Muscle of back (tissue), 11 donors: ENCODE data around the gene LEKR1. TPM values are rescaled to one million over a fixed set of nuclear protein-coding genes. Genes with fewer than 3 reads are reported as not detected.

ENCODE experiments used
- DNase-seq, 3 donors: peaks; one replicate each; pipeline versions ENCODE4 v3.0.0 to v3.0.0-alpha.2; 2013
- polyA plus RNA-seq, 10 donors: library from polyadenylated mRNA; unstranded; fragments of 120-200 nt; gene quantifications; one replicate each; pipeline ENCODE4 v1.2.1, GENCODE V29; 2013; ENCODE audit not compliant: insufficient read length in 10 of 10

The LEKR1 gene
- polyA plus RNA-seq, 10 donors, result 0.18 to 1.2 (median 0.56) TPM

DNA sequence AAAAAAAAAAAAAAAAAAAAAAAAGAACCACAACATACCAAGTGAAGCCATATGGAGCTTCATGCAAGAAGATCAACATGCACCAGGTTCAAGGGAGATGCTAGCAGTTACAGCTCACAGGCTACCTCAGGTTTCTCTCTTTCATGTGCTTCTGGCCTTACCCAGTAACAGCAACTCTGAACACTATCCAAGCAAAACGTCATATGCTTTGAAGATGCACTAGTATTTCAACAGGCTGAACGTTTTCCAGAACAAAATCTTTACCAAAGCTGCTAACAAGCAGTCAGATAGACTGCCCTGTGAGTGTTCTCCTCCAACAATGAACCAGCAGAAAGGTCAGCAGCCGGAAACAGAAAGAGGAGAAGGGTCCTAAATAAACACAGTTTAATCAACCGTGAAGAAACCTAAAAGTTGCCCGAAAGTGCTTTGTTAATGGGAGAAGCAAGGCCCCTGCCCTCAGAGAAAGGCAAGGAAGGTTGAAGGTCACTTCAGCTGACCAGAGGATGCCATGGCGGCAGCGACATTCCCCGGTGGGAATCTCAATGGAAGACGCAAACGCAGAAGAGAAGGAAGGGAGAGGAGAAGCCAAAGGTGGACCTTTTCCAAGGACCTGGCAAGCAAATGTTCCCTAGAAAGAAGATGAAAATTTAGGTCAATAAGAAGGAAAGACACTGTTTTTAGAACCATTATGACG lies 253.7 kb downstream of the LEKR1 start:
- DNase-seq, result no peak

GRCh38 chr3:157081626-157082210 lies 255.6 kb downstream of the LEKR1 start:
- DNase-seq, result peak; percentile 83 to 91 (median 85)

- peak in 1 of 3 donors; percentile 48 for DNase-seq
Observed at GRCh38 chr3:157082305-157082982, 256.3 kb downstream of the LEKR1 start.

GRCh38 chr3:157083824-157084223 lies 257.7 kb downstream of the LEKR1 start:
- DNase-seq, result no peak

DNA sequence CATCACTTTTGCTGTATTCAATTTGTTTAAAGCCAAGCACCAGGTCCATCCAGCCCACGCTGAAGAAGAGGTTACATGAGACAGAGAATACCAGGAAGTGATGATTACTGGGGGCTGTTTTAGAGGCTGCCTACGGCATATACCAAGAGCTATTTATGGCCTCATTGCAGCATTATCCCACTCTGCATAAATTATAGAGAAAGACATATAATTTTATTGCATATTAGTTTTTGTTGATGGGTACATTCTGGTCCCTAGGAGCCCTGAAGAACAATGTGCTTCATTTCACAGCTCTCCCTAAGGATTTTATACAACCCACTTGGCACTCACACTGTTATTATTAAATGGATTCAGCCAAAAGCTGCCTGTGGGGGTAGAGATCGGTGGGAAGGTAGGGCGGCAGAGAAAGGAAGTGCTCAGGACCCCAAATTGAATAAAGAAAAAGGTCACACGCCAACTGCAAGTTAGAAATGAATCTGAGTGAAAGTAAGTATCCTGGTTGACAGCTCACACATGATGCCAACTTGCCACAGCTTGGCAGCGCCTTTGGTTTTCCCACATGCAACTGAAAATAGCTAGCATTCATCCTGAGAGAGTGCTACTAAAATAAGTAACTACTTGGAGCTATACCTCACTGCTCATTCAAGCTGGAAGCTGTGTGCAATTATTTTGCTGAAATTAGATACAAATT lies 260.1 kb downstream of the LEKR1 start:
- DNase-seq, result no peak

DNA sequence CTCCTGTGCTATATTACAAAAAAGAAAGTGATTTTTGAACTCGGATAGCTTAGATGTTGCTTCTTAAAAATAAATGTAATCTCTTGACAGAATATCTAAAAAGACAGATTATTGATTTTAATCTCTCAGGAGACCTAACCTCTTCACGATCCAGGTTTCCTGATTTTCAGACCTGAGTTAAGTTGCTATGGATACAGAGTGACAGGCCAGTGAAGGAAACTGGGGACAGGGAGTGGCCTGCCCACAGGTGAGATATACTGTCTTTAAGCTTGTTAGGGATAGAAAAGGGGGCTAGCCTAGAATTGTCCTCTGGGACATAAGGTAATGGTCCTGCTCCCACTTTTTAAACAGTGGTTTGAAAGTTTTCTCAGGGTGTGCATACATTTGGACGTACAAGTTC lies 260.6 kb downstream of the LEKR1 start:
- DNase-seq, result no peak

DNA sequence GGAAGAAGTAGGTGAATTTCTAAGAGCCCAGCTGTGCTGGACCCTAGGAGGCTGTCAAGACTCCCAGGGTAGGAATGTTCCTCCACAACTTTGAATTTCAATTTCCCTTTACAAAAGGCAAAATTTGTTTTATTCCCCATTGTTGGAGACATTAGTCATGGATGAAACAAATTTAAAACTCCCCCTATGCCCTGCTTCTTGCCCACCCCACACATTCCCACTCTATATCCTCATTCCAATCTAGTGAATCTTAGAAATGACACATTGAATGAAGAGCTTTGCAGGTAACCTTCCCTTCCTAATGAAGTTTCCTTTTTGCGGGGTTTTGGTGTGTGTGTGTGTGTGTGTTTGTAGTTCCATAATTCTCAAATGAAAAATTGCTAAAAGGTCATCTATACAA lies 261.2 kb downstream of the LEKR1 start:
- DNase-seq, result no peak

DNA sequence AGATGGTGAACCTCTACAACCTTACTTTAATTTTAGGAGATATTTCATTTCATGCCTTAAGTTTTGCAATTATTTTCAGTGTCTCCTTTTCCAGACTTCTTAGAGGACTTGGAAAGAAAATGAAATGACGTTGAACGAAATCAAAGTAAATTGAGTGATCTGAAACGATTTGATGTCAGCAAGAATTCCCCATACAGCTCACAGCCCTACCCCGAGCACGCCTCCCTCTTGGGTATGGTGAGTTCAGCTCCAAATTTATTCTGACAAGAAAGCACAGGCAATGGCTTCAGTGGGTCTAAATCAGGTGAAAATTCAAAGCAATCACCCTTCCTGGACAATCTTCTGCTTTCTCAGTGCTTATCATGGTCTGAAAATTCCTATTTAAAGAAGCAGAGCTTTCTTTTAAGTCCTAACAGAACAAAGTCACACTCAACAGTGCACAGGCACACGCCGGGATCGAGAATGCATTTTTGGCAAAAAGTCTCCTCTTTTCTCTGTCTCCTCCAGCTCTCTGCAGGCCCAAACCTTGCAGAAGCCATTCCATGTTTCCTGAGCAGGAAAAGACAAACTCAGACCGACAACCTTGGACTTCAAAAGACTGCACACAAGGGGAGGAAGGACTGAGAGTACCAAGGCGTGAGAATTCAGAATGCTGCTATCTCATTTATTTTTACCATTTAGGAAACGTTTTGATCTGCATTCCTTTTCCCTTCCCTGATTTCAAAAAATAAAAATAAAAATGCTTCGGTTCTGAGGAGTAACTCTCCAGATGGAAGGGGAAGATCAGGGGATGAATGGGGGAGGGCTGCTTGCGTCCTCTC lies 261.8 kb downstream of the LEKR1 start:
- DNase-seq, result peak in 1 of 3 donors; percentile 54

DNA sequence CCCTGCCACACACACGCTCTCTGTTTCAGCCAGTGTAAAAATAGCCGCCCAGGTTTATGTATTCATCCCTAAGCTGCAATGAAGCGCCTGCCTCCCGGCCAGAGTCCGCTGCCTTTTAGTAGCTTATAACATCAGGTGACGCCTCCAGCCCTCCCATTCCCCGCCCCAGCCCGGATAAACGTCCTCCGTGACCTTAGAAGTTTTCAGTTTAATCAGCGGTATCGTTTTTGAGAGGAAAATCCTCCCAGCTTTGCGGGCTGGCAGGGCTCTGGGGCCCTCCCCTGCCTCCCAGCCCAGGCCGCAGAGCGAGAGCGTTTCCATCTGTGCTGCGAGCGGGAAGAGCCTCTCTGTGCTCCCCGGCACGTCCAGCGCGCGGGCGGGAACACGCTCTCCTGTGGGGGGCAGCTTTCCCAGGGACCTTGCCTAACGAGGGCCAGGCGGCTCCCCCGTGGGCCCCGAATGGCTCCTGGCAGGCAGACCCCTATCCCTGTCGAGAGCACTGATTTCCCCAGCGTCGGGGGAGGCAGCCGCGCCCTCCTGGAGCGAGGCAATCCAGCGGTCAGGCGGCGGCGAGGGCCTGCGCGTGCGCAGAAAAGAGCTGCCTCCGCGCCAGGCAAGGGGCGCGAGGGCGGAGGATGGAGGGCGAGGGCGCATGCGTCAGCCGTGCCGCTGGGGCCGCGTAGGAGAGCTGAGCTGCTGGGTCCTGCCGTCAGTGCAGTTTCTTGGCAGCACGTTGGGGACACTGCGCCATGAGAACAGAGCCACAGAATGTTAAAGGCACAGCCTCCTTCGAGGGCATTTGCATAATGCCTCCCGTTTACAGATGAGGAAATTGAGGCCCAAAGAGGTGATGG lies 262.7 kb downstream of the LEKR1 start:
- peak; percentile 95 to 99 (median 98) for DNase-seq

DNA sequence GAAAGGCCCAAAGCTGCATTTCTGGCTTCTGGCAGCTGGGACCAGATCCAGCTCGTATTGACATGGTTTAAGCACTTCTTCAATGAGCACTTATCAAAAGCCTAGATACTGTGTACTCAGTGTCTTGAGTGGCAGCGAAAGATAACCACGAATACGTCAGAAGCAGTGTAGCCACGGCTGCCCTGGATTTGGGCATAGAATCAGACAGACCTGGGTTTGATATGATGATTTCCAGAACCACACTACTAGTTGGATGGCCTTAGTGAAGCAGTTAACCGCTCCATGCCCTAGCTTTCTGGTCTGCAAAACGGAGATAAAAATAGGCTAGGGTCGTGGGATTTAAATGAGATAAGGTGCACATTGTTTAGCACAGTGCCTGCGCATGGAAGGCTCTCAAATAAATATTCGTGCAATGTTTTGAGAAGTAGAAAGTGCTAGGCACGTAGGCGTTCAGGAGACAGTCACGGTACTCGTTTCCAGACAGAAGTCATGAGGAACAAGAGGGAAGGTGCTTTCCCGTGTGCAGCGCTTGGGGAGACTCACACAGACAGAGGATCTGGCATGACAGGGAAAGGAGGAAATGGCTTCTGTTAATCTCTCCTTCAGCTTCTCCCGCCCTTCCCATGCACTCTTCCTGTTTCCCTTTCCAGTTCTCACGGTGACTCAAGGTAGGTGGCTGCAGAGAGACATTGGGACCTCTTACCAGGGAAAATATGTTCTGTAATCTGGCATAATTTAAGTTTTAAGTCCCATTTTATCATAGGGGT lies 263.5 kb downstream of the LEKR1 start:
- peak in 2 of 3 donors; percentile 27 to 40 for DNase-seq

GRCh38 chr3:157091083-157091833 lies 265.1 kb downstream of the LEKR1 start:
- DNase-seq, result no peak

DNA sequence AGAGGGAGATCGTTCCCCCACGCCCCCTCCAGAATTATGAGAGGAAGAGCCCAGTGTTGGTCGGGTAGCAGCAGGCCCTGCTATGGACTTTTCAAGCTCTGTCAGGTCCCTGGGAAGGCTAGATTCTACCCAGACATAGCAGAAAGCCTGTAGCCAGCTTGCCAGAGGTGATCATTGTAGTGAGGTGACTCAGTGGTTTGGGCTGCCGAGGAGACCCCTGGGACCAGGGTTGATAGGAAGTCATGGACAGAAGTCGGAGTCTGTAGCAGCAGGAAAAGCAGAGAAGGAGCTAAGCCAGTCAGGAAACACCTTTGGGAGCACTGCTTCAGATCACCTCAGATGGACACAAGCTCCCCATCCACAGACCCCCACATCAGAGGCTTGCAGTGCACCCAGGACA lies 266.1 kb downstream of the LEKR1 start:
- DNase-seq, result no peak

GRCh38 chr3:157093096-157093495 lies 266.9 kb downstream of the LEKR1 start:
- no peak for DNase-seq

- no peak for DNase-seq
Observed at GRCh38 chr3:157094301-157094700, 268.1 kb downstream of the LEKR1 start.

DNA sequence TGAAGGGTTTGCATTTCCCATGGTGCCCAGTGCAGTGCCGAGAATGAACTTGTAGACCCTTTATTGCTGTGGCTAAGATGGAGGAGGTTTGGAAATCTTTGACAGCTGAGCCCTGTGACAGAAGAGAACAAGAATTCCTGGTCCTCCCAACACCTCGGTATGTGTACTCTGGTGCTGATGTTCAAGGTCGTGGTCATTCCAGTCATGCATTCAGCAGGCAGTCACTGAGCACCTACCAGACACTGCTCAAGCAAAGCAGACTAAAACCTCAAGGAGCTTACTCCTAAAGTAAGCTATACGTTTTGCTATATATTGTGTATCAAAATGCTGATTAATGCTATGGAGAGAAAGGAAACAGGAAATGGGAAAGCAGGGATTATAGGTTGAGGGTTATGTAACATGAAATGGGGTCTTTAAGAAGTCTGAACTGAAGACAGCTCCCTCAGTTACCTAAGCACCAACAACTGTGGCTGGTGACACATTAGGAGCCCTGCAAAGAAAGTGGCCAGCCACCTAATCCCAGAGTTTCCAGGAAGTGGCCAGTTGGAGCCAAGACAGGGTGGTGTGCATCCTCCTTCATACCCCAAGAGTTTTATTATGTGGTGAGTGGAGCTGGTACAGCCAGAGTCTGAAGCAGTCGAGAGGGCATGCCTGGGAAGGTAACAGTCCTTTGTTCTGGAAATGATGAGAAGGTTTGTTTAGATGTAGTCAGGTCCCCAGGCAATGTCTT lies 268.8 kb downstream of the LEKR1 start:
- no peak for DNase-seq
